NCI-H1105 treated with DMSO at 0.1 percent for 48 hours (cell line): ENCODE measurements around the gene ABT1.
A peak's percentile ranks its signal among the peaks of the same experiment; 100 is the strongest.

Source experiments
- DNase-seq: peaks from one replicate; lab custom pipeline; 2025; lab: John Stamatoyannopoulos, UW

Gene ABT1

DNA sequence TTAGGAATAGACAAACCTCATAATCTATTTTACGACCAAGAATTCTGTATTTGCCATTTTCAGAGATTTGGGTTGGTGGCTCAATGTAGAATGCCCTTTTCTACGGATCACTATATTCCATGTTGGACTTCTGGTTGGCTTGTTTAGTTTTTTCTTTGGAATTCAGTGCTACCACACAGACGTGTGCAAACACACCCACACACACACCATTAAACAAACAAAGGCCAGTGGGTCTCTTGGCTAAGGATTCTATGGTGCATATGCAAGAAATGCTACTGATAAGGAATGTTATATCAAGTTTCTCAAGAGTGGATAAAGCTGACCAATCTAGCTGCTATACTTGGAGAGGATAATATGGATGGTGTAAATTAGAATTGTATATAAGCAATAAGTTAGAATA lies 8.0 kb downstream of the ABT1 start:
- no peak for DNase-seq

DNA sequence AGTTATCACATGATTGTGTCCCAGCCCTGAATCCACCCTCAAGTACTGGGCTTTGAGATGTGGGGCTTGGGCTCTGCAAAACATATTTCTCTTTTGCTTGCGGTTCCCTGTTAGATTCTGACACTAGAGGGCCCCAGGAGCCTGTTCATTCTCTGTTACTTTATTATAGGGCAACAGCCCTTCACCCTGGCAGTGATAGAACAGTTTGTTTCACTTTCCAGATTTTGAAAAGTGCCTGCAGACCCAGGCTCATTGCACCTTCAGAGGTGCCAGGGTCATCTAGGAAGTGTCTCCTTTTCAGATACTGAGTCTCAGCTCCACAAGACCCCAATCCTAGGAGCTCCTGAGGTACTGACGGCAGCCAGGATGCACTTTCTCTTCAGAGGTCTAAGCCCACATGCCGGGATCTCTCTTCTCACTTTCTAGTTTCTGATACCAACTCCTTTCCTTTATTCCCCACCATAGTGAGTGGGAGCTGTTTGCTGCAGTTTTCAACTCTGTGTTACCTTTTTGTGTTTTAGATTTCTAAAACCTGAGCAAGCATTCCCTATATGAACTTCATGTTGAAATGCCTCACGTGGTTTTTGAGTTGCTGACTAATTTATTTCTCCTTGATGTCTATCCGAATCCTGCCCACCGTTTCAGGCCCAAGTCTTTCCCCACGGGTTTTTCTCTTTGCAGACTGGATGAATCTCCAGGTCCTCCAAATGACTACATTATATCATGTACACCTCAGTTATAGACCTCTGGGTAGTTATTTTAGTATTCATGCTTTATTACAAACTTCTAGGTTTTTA lies 10.9 kb downstream of the ABT1 start:
- peak; percentile 79 for DNase-seq

DNA sequence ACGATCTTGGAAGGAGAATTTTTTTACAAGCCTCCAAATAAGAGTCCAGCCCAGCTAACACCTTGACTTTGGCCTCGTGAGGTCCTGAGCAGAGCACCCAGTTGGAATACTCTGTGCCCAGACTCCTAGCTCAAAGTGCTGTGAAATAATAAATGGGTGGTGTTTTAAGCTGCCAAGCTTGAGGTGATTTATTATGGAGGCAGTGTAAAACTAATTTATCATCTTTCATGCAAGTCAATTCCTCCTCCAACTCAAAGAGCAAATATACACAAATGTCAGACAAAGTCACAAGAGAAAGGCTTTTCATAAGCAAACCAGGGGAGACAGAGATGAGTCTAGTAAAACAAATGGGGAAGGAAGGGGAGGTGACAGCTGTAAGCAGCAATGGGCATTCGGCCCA lies 12.7 kb downstream of the ABT1 start:
- DNase-seq, result no peak

DNA sequence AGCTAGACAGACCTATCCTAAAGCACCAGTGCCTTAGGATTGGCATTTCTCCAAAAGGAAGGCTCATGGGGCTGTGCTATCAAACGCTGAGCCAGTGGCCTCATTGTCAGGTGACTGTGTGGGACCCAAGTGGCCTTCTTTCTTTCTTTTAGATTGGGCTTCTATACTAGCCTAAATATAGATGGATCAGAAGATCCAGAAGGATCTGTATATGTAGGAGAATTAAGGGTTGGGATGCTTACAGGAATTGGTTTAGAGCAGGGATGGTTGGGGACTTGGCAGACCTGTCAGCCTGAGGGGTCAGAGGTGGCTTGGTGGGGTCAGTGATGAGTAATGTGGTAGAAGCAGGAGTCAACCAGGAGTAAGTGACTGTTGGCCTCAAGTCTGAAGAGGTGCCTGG lies 14.8 kb downstream of the ABT1 start:
- no peak for DNase-seq

DNA sequence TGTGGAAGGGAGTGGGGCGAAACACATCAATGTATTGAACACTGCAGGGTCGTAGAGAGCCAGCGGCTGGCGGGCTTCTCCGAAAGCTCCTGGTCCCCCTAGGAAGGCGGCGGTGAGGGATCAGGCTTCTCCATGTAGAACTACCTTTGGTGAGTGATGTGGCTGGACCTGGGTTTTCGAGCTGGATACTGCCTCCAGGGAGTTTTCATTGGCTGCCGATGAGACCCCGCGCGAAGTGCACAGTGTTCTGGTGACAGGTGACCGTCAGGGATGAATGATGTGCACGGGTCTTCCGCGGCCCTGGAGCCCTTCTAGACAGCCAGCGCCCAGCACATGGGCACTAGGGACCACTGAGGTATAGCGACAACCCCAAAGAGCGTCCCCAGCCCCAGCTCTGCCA lies 16.4 kb downstream of the ABT1 start:
- DNase-seq, result no peak

DNA sequence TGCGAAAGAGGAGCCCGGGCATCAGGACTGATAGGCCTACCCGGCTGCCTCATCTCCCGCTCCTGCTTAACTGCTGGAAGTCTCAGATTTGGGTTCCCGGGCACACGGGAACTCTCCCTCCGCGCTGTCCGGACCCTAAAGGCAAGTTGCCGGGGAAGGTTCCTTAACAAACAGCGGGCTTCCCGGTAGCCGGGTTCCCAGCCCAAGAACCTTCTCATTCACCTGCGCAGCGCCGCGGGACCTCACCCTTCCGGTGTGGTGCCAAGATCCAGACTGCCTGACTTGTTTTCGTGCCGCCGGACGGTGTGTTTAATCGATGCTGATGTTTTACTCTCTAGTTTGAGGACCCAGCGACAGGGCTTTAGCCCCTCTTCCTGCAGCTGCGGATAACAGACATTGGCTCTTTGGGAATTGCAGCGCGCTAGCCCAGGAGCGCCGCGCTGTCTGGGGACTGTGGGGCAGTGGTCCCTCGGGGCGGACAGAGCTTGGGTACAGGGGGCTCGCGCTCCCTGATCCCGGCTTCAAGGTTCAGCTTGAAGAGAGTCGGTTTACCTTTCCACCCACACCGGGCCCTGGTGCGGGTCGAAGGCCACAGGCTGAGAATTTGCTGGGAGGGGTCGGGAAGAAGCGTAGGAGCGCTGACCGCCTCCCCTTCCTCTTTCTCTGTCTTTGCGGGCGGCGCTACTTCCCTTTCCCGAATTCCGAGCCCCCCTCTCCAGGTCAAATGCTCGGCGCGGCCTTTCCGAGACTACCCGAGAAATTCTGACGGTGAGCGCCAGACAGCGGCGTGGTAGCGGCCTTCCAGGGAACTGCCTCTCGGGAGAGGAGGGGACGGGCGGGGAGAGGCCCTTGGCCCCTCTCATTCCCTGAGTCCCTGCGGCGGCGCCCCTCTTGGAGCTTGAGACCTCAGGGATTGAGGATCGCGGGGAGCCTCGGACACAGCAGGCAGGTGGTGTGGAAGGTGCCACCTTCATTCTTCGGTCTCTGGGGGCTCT lies 17.2 kb downstream of the ABT1 start:
- DNase-seq, result no peak

DNA sequence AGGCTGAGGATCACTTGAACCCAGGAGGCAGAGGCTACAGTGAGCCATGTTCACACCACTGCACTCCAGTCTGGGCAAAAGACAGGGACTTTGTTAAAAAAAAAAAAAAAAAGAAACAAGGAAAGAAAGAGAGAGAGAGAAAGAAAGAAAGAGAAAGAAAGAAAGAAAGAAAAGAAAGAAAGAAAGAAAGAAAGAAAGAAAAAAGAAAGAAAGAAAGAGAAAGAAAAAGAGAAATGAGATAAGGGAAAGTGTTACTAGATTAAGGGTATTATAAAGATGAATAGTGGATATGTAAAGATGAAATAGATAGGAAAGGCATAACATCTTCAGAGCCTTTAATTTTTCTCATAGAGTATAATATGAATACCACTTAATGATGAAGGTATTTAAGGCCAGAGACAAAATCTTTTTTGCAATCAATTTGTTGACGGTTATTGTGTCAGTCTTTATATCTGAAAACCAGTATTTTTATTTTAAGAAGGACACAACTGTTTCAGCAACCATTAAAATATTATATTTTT lies 26.6 kb downstream of the ABT1 start:
- no peak for DNase-seq

DNA sequence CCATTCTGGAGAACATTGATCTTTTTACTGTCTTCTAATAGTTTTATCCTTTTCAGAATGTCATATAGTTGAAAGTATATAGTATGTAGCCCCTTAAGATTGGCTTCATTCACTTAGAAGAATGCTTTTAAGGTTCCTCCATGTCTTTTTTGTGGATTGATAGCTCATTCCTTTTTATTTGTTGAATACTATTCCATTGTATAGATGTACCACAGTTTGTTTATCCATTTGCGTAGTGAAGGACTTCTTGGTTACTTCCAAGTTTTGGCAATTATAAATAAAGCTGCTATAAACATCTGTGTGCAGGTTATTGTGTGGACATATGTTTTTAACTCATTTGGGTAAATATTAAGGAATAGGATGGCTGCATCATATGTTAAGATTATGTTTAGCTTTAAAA lies 27.8 kb downstream of the ABT1 start:
- DNase-seq, result no peak

DNA sequence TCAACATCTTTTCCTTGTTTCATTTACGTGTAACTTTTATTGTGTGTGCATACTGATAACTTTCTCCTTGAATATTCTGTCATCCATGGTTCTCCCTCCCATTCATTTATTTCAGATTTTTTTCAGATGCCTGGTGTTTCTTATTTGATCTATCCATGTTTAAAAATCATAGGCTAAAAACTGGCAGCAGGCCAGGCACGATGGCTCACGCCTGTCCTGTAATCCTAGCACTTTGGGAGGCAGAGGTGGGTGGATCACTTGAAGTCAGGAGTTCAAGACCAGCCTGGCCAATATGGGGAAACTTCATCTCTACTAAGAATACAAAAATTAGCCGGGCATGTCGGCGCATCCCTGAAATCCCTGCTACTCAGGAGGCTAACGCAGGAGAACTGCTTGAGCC lies 31.1 kb downstream of the ABT1 start:
- DNase-seq, result no peak

DNA sequence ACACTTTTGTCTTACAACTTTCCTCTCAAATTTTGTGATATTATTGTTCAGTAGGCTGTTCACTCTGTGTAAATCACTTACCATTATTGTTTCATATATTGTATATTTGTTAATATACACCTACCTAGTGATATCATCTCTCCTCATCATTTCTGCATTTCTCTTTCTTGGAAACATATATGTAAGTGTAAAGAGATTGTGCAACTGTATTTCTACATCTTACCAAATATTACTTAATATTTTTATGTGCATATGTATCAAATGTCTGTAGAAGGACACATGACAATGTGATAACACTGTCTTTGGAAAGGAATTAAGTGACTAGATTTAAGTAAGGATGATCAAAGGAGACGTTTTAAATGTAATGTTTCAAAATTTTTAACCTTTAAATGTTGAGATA lies 32.6 kb downstream of the ABT1 start:
- DNase-seq, result no peak

DNA sequence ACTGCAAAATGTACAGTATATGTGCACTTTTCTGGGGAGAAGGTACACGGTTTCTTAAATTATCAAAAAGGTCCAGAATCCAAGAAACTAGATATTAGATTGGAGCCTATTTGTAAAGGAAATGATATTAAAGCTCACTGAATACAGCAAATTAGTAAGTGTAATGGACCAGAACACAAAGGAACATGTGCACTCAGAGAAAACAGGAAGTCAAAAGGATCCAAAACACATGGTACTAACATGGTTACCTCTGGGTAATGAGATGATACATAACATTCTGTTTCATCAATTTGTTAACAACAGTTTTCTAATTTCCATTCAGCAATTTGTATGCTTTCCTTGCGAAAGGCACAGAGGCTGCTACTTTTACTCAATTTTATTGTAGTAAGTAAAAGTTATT lies 44.1 kb downstream of the ABT1 start:
- DNase-seq, result no peak

DNA sequence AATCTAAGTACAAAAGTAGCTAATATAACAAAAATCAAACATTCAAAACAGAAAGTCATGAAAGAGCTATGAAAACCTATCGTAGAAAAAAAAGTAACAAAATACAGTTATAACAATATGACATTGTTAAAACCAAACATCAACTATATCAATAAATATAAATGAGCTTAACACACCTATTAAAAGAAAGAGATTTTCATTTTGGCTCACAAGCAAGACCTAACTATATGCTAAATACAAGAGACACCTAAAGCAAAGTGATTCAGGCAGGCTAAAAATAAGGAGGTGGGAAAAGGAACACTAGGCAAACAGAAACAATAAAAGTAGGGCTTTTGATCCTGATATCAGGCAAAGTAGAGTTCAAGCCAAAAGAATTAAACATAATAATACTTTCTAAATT lies 49.3 kb downstream of the ABT1 start:
- DNase-seq, result no peak
